ENCODE results near the gene AMPH. TPM values are rescaled to one million over a fixed set of nuclear protein-coding genes. Genes with fewer than 3 reads are reported as not detected.

Gene AMPH
- polyA plus RNA-seq, 1 experiment, result 1.5 TPM

DNA sequence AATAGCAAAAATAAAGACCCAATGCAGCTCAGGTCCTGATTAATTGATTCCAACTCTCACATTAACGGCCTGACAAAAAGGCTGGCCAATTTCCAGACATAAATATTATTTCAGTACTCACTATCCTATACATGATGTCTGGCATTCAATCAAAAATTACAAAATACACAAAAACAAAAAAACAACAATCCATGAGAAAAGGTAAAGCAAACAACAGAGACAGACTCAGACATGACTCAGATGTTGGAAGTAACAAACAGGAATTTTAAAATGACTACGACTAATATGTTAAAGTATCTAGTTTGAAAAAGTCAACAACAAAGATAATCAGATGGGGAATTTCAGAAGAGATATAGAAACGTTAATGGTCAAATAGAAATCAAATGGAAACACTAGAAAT, 152.8 kb downstream of the AMPH start:
- no peak for DNase-seq (ENCODE audit: low read depth)
- CTCF ChIA-PET, result no interaction called here
- Histone ChIP-seq H3K36me3 (ENCODE audit: control insufficient read depth, insufficient read depth, low read length) (no peaks in the 10 kb centered on the region), H3K4me3 (ENCODE audit: low read depth, low read length) (no peak overlapping the region), H3K27me3 (ENCODE audit: control insufficient read depth, insufficient read depth, low read length) (no peaks in the 10 kb centered on the region)
- TF ChIP-seq, protein P1, sequence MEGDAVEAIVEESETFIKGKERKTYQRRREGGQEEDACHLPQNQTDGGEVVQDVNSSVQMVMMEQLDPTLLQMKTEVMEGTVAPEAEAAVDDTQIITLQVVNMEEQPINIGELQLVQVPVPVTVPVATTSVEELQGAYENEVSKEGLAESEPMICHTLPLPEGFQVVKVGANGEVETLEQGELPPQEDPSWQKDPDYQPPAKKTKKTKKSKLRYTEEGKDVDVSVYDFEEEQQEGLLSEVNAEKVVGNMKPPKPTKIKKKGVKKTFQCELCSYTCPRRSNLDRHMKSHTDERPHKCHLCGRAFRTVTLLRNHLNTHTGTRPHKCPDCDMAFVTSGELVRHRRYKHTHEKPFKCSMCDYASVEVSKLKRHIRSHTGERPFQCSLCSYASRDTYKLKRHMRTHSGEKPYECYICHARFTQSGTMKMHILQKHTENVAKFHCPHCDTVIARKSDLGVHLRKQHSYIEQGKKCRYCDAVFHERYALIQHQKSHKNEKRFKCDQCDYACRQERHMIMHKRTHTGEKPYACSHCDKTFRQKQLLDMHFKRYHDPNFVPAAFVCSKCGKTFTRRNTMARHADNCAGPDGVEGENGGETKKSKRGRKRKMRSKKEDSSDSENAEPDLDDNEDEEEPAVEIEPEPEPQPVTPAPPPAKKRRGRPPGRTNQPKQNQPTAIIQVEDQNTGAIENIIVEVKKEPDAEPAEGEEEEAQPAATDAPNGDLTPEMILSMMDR (IDR thresholded peaks at IDR 0.05; ENCODE audit: insufficient read depth, low read depth, low read length), result no peak
- POLR2A ChIA-PET, result no interaction called here

DNA sequence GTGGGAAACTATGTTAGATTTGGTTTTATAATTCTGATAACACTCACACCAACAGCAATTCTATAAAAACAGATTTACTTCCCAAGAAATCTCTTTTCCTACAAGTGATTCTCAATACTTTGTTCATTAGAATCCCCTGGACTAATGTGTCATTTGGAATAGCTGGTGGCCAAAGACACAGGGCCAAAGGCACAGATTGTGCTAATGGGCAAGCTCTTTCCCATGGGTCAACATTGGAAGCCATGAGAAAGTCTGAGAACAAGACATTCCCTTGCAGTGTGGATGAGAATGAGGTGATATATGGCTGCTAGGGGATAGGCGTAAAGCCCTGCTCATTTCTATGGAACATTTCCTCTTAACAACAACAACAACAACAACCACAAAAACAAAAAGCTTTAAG, 153.8 kb downstream of the AMPH start:
- Histone ChIP-seq H3K36me3 (ENCODE audit: control insufficient read depth, insufficient read depth, low read length) (no peaks in the 10 kb centered on the region), H3K4me3 (ENCODE audit: low read depth, low read length) (no peak overlapping the region), H3K27me3 (ENCODE audit: control insufficient read depth, insufficient read depth, low read length) (no peaks in the 10 kb centered on the region)
- TF ChIP-seq, protein P1 (IDR thresholded peaks at IDR 0.05; ENCODE audit: insufficient read depth, low read depth, low read length), result no peak
- ChIA-PET POLR2A (no interaction called here), CTCF (interaction anchor here (1.1 kb wide), 1 partner anchor 21 kb away, joined by 3 read pairs; no protein-coding TSS in a partner anchor)
- no peak for DNase-seq (ENCODE audit: low read depth)

DNA sequence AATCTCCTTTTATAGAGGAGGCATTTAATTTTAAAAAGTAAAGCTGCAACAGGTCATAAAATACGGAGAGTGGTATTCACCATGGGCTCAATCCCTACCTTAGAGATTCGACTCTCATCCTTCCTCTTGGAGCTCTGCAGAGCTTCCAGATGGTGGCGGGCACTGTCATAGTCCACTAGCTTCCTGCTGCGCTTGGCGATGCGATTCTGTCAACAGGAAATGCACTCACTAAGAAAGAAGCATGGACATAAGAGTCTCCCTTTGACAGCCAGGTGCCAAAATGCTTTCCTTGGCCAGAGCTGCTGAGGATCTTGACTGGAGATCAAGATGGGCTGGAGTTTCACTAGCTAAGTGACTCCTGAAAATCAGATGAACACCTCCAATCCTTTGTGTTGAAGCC, 154.4 kb downstream of the AMPH start:
- Histone ChIP-seq H3K36me3 (ENCODE audit: control insufficient read depth, insufficient read depth, low read length) (no peaks in the 10 kb centered on the region), H3K4me3 (ENCODE audit: low read depth, low read length) (no peak overlapping the region), H3K27me3 (ENCODE audit: control insufficient read depth, insufficient read depth, low read length) (no peaks in the 10 kb centered on the region)
- ChIA-PET POLR2A (no interaction called here), CTCF (interaction anchor here (1.1 kb wide), 1 partner anchor 21 kb away, joined by 3 read pairs; no protein-coding TSS in a partner anchor)
- DNase-seq (ENCODE audit: low read depth), result no peak
- TF ChIP-seq, protein P1 (IDR thresholded peaks at IDR 0.05; ENCODE audit: insufficient read depth, low read depth, low read length), result no peak

DNA sequence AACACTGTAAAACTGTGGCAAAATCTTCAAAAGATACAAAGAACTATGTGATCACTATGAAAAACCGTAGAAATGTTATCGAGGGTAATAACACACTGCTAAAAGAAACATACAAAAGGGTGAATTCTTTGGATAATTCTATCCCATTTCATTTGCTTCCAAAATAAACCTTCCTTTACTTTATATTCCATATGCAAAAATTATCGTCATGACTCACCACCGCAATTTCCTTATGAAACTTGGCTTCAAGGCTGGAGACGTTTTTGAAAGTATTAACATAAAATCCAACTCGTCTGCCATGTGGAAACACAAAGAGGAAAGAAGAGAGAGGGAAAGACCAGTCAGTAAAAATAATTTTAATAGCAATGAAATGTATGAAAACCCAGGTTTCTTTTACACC, 165.2 kb downstream of the AMPH start:
- ChIA-PET POLR2A (no interaction called here), CTCF (no interaction called here)
- TF ChIP-seq, protein P1 (IDR thresholded peaks at IDR 0.05; ENCODE audit: insufficient read depth, low read depth, low read length), result no peak
- Histone ChIP-seq H3K4me3 (ENCODE audit: low read depth, low read length) (no peak overlapping the region), H3K36me3 (ENCODE audit: control insufficient read depth, insufficient read depth, low read length) (no peaks in the 10 kb centered on the region), H3K27me3 (ENCODE audit: control insufficient read depth, insufficient read depth, low read length) (no peaks in the 10 kb centered on the region)
- no peak for DNase-seq (ENCODE audit: low read depth)

DNA sequence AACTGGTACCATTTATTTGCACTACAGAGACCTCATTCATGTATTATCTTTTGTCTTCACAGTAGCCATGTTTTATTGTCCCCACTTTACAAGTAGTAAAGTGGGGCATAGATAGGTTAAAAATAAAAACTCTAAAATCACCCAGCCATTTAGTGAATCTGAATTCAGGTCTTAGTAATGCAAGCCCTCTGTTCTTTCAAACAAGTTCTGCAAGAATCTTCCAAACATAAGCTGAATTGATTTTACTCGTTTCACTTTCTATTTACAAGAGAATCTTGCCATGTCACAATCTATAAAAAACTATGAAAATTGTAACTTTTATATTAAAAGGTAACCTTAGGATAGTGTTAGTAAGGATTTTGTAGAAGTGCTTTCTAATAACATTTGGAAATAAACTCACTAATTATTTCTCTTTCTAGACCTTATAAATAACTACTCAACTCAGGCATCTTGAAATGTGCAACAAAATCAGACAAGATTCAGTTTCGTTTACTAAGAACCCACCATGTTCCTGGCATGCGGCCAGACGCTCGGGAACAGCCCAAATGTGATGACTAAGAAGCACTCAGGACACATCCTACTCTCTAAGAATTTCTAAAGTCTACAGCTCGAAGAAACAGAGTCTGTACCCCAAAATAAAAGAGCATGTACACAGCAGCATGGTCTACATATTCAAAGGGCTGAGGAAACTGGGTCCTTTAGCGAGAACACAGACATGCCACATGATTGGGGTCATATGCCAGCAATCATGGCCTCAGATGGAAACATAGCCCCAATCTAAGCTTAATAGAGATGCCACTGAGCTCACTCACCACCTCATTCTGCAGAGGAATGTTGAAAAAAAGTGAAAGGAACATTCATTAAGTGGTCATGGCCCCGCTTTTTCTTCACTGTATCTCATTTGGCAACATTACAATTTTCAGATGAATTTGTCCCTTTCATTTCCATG, 167.6 kb downstream of the AMPH start:
- DNase-seq (ENCODE audit: low read depth), result no peak
- TF ChIP-seq, protein P1 (IDR thresholded peaks at IDR 0.05; ENCODE audit: insufficient read depth, low read depth, low read length), result no peak
- ChIA-PET CTCF (no interaction called here), POLR2A (no interaction called here)
- Histone ChIP-seq H3K4me3 (ENCODE audit: low read depth, low read length) (no peak overlapping the region), H3K36me3 (ENCODE audit: control insufficient read depth, insufficient read depth, low read length) (no peaks in the 10 kb centered on the region), H3K27me3 (ENCODE audit: control insufficient read depth, insufficient read depth, low read length) (no peaks in the 10 kb centered on the region)

Data from BJ (cell line).